Natural killer cell (primary cell): ENCODE data around the gene SHOC2. TPM values are rescaled to one million over a fixed set of nuclear protein-coding genes. Genes with fewer than 3 reads are reported as not detected.

Experiments
- ATAC-seq, 3 donors: fragments of 150-1000 bp in 2 of 3; fragments of 200-7000 bp in 1 of 3; cut with Tn5 transposase; 1 replicate in 1 of 3; 2 replicates in 2 of 3; pipeline ENCODE4 v1.10.0; 2021; ENCODE audit warnings: mild to moderate bottlenecking in 2 of 3, moderate library complexity in 2 of 3
- DNase-seq, 2 donors: peaks; one replicate each; pipeline versions ENCODE4 v3.0.0 to v3.0.0-alpha.2; 2013 to 2021; ENCODE audit warnings: mixed read lengths in 1 of 2
- H3K27ac ChIP-seq: one replicate; pipeline ENCODE4 v1.5.1; 2013; ENCODE audit warnings: mild to moderate bottlenecking, low read length
- H3K27me3 ChIP-seq: one replicate; pipeline ENCODE4 v1.6.1; 2013; ENCODE audit warnings: low read length; ENCODE audit not compliant: control insufficient read depth, insufficient read depth
- H3K36me3 ChIP-seq: one replicate; pipeline ENCODE4 v1.6.1; 2013; ENCODE audit warnings: low read length; ENCODE audit not compliant: control insufficient read depth, insufficient read depth
- H3K4me1 ChIP-seq: one replicate; pipeline ENCODE4 v1.6.1; 2013; ENCODE audit warnings: low read length; ENCODE audit not compliant: control insufficient read depth, insufficient read depth
- H3K4me3 ChIP-seq: one replicate; pipeline ENCODE4 v1.5.1; 2013; ENCODE audit warnings: low read length
- H3K9me3 ChIP-seq: one replicate; pipeline ENCODE4 v1.6.1; 2013; ENCODE audit warnings: low read length; ENCODE audit not compliant: control insufficient read depth, insufficient read depth
- H3K27ac Mint-ChIP-seq, 2 donors: one replicate each; pipeline ENCODE4 v1.8.0; 2022; ENCODE audit warnings: mild to moderate bottlenecking in 2 of 2, mixed read lengths in 2 of 2, moderate library complexity in 1 of 2
- H3K27me3 Mint-ChIP-seq, 2 donors: one replicate each; pipeline ENCODE4 v1.8.0; 2022; ENCODE audit warnings: low read depth in 2 of 2, mixed read lengths in 2 of 2
- H3K36me3 Mint-ChIP-seq: one replicate; pipeline ENCODE4 v1.8.0; 2022; ENCODE audit warnings: mixed read lengths
- H3K4me1 Mint-ChIP-seq, 2 donors: one replicate each; pipeline ENCODE4 v1.8.0; 2022; ENCODE audit warnings: mixed read lengths in 2 of 2
- H3K4me3 Mint-ChIP-seq: one replicate; pipeline ENCODE4 v1.8.0; 2022; ENCODE audit warnings: mild to moderate bottlenecking, moderate library complexity, mixed read lengths
- H3K9me3 Mint-ChIP-seq, 2 donors: one replicate each; pipeline ENCODE4 v1.8.0; 2022; ENCODE audit warnings: mixed read lengths in 2 of 2
- CTCF ChIP-seq: fragments of 200-600 bp; IDR thresholded peaks from one replicate; pipeline ENCODE4 v1.8.0; 2022; ENCODE audit warnings: antibody characterized with exemption
- whole genome bisulfite sequencing: methylation state at CpG from one replicate; pipeline ENCODE4 v1.1.7; 2013; ENCODE audit warnings: missing lambda C conversion rate; ENCODE audit not compliant: insufficient coverage; 5-methylcytosine and 5-hydroxymethylcytosine counted together
- intact Hi-C: fragments of 100-400 bp; cut with micrococcal nuclease; formaldehyde crosslinking; loops from one replicate; pipeline ENCODE4 v1.14.2; 2022
- total RNA-seq, 4 donors: library from RNA; stranded (reverse); fragments of 120-200 nt in 1 of 4; gene quantifications; one replicate each; pipeline versions ENCODE4 v1.2.3 to v1.2.4, GENCODE V29; 2013 to 2022

The SHOC2 gene
- total RNA-seq, 3 donors from 2014 or later (not counting 1 experiment from before 2014, with no cell fraction given) = 81.8 to 87.6 (median 85.7) TPM

- H3K27ac ChIP-seq = no peak overlapping the region
- no peaks in the 10 kb centered on the region for H3K27me3 Mint-ChIP-seq
- no peaks in the 10 kb centered on the region for H3K9me3 Mint-ChIP-seq
- TF ChIP-seq CTCF = no peak
- no peaks in the 10 kb centered on the region for H3K27me3 ChIP-seq
- H3K4me3 ChIP-seq = no peak overlapping the region
- DNase-seq = no peak
- ATAC-seq = no peak
- WGBS = 94% methylated on average over 1 of the region's 2 CpGs
- peaks cover 42 to 57% of the 10 kb centered on the region in 2 donors for H3K4me1 Mint-ChIP-seq
- no peaks in the 10 kb centered on the region for H3K4me1 ChIP-seq
- H3K36me3 Mint-ChIP-seq = peaks cover 7% of the 10 kb centered on the region
- peaks cover 4% of the 10 kb centered on the region for H3K36me3 ChIP-seq
- intact Hi-C loops = no loop called here
- no peaks in the 10 kb centered on the region for H3K9me3 ChIP-seq
- H3K27ac Mint-ChIP-seq = no peak overlapping the region
- no peak overlapping the region for H3K4me3 Mint-ChIP-seq
Observed at GRCh38 chr10:110963162-110963561, 43.8 kb downstream of the SHOC2 start.

DNA sequence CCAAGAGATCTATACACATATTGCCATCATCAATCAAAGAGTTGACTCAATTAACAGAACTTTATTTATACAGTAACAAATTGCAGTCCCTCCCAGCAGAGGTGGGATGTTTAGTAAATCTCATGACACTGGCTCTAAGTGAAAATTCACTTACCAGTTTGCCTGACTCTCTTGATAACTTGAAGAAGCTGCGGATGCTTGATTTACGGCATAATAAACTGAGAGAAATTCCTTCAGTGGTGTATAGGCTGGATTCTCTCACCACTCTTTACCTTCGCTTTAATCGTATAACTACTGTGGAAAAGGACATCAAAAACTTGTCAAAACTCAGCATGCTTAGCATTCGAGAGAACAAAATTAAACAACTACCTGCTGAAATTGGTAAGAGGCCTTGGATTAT is 45.3 kb downstream of the SHOC2 start:
- peaks cover 7% of the 10 kb centered on the region for H3K36me3 Mint-ChIP-seq
- no peak for TF ChIP-seq CTCF
- DNase-seq = no peak
- no peaks in the 10 kb centered on the region for H3K27me3 ChIP-seq
- H3K4me1 ChIP-seq = no peaks in the 10 kb centered on the region
- 97% methylated on average over 4 of the region's 5 CpGs for WGBS
- no peaks in the 10 kb centered on the region for H3K9me3 Mint-ChIP-seq
- H3K4me1 Mint-ChIP-seq = peaks cover 39 to 55% of the 10 kb centered on the region in 2 donors
- H3K36me3 ChIP-seq = peaks cover 4% of the 10 kb centered on the region
- H3K27ac Mint-ChIP-seq = no peak overlapping the region
- H3K27me3 Mint-ChIP-seq = no peaks in the 10 kb centered on the region
- no peak overlapping the region for H3K4me3 Mint-ChIP-seq
- H3K4me3 ChIP-seq = no peak overlapping the region
- intact Hi-C loops = no loop called here
- ATAC-seq = no peak
- H3K9me3 ChIP-seq = no peaks in the 10 kb centered on the region
- no peak overlapping the region for H3K27ac ChIP-seq

GRCh38 chr10:110965216-110965615 is 45.8 kb downstream of the SHOC2 start:
- H3K27me3 Mint-ChIP-seq = no peaks in the 10 kb centered on the region
- Histone ChIP-seq H3K9me3 (no peaks in the 10 kb centered on the region), H3K27me3 (no peaks in the 10 kb centered on the region), H3K4me1 (no peaks in the 10 kb centered on the region), H3K36me3 (peaks cover 4% of the 10 kb centered on the region), H3K4me3 (no peak overlapping the region), H3K27ac (no peak overlapping the region)
- peaks cover 43 to 55% of the 10 kb centered on the region in 2 donors for H3K4me1 Mint-ChIP-seq
- H3K9me3 Mint-ChIP-seq = no peaks in the 10 kb centered on the region
- peaks cover 7% of the 10 kb centered on the region for H3K36me3 Mint-ChIP-seq
- no peak overlapping the region for H3K27ac Mint-ChIP-seq
- ATAC-seq (no peak), DNase-seq (no peak)
- no peak overlapping the region for H3K4me3 Mint-ChIP-seq
- intact Hi-C loops = no loop called here
- no peak for TF ChIP-seq CTCF

DNA sequence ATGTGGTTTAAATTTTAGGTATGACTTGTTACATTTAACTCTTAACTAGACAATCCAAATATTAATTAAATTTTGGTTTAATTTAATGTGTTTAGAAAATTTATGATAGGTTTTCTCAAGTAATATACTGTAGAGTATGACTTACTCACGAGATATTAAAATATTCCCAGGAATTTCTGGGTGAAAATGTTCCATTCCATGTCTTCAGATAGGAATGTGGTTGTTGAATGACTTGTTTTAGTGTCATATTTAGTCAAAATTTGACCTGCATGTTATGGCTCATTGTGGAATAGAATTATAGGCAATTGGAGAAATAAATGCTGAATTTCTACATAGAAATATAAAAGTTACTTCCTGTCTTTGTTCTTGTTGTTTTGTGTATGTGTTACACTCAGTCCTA is 46.7 kb downstream of the SHOC2 start:
- 100% methylated on average over 1 of the region's 1 CpG for WGBS
- Histone ChIP-seq H3K27me3 (no peaks in the 10 kb centered on the region), H3K27ac (no peak overlapping the region), H3K36me3 (peaks cover 4% of the 10 kb centered on the region), H3K4me1 (no peaks in the 10 kb centered on the region), H3K9me3 (no peaks in the 10 kb centered on the region), H3K4me3 (no peak overlapping the region)
- intact Hi-C loops = no loop called here
- Mint-ChIP-seq H3K9me3 (no peaks in the 10 kb centered on the region), H3K27ac (no peak overlapping the region), H3K4me1 (peaks cover 52 to 64% of the 10 kb centered on the region in 2 donors), H3K27me3 (no peaks in the 10 kb centered on the region), H3K4me3 (no peak overlapping the region), H3K36me3 (peaks cover 7% of the 10 kb centered on the region)
- no peak for TF ChIP-seq CTCF
- DNase-seq (no peak), ATAC-seq (no peak)
